ENCODE results near the gene GNG14. TPM values are rescaled to one million over a fixed set of nuclear protein-coding genes. Genes with fewer than 3 reads are reported as not detected.
"Not testable (repeated sequence)": the region's sequence is repeated elsewhere in the genome, so short reads cannot be mapped to it uniquely, and the experiment has no call there.

The GNG14 gene
- total RNA-seq, 1 experiment from 2014 or later = not detected

- ATAC-seq; DNase-seq (ENCODE audit: low read depth, low spot score); H2AFZ ChIP-seq (ENCODE audit: low read depth, low read length, poor library complexity, severe bottlenecking); H3K4me2 ChIP-seq (ENCODE audit: low read length); H4K20me1 ChIP-seq (ENCODE audit: insufficient read depth); H3K4me3 ChIP-seq (replicated peaks in 1 of 2; ENCODE audit: low read depth in 1 of 2, low read length in 2 of 2); RAD21 ChIA-PET (ENCODE audit: low non-redundant PET in 1 of 2, low total read pairs in 2 of 2, uncharacterized antibody in 2 of 2, unreplicated experiment in 2 of 2); BruUV-seq (replicated peaks); intact Hi-C loops (cut with micrococcal nuclease); H3K9me2 ChIP-seq (ENCODE audit: insufficient read depth); H3K9ac ChIP-seq (ENCODE audit: low read length); H3K27ac ChIP-seq (ENCODE audit: low read depth, low read length); H3K9me3 ChIP-seq (ENCODE audit: control insufficient read depth in 1 of 2, insufficient read depth in 1 of 2, low read depth in 1 of 2, low read length in 2 of 2); H3K27me3 ChIP-seq (ENCODE audit: insufficient read depth, low read length): not testable (repeated sequence)
- POLR2A ChIA-PET = interaction anchor here (0.7 kb wide), 1 partner anchor 44 kb away, joined by 4 read pairs; no protein-coding TSS in a partner anchor
- H3K79me2 ChIP-seq (ENCODE audit: insufficient read depth, low read length) = peaks cover 30% of the 10 kb centered on the region
- CTCF ChIA-PET = interaction anchor here (0.7 kb wide), 1 partner anchor 629 kb away, joined by 3 read pairs; no protein-coding TSS in a partner anchor
- peaks cover 24 to 47% of the 10 kb centered on the region in 2 experiments; a peak in 3 of 4 replicates for H3K36me3 ChIP-seq (ENCODE audit: control insufficient read depth in 1 of 2, insufficient read depth in 2 of 2, low read length in 2 of 2)
- H3K4me1 ChIP-seq (ENCODE audit: control insufficient read depth in 1 of 2, insufficient read depth in 2 of 2, low read length in 2 of 2) = peaks cover 9 to 22% of the 10 kb centered on the region in 2 experiments; a peak in 3 of 4 replicates
Measured at GRCh38 chr19:12678039-12678438, 9.8 kb upstream of the GNG14 start.

GRCh38 chr19:12680034-12680433 lies 7.8 kb upstream of the GNG14 start:
- no peaks in the 10 kb centered on the region for H3K27me3 ChIP-seq (ENCODE audit: insufficient read depth, low read length)
- H4K20me1 ChIP-seq (ENCODE audit: insufficient read depth) = no peaks in the 10 kb centered on the region
- H3K4me3 ChIP-seq (replicated peaks in 1 of 2; ENCODE audit: low read depth in 1 of 2, low read length in 2 of 2) = peak overlapping the region; percentile 18 to 20
- peaks cover 19 to 38% of the 10 kb centered on the region in 2 experiments; a peak in 3 of 4 replicates for H3K36me3 ChIP-seq (ENCODE audit: control insufficient read depth in 1 of 2, insufficient read depth in 2 of 2, low read length in 2 of 2)
- H3K4me2 ChIP-seq (ENCODE audit: low read length) = peak overlapping the region; percentile 56
- no peak overlapping the region for H2AFZ ChIP-seq (ENCODE audit: low read depth, low read length, poor library complexity, severe bottlenecking)
- no peaks in the 10 kb centered on the region for H3K9me2 ChIP-seq (ENCODE audit: insufficient read depth)
- peak overlapping the region; percentile 24; the same call in 1 of the 2 replicates for H3K27ac ChIP-seq (ENCODE audit: low read depth, low read length)
- TF ChIP-seq POLR2AphosphoS5 (IDR thresholded peaks at IDR 0.05; ENCODE audit: low read depth, low read length) = no peak
- no peak for TF ChIP-seq ZFX (IDR thresholded peaks at IDR 0.05)
- no peak for TF ChIP-seq YY1 (IDR thresholded peaks at IDR 0.05; ENCODE audit: extremely low read depth, insufficient replicate concordance, low read depth, low read length)
- no peak for TF ChIP-seq ELF1 (IDR thresholded peaks at IDR 0.05; ENCODE audit: borderline replicate concordance, low read depth)
- ChIA-PET RAD21 (ENCODE audit: low non-redundant PET in 1 of 2, low total read pairs in 2 of 2, uncharacterized antibody in 2 of 2, unreplicated experiment in 2 of 2) (no interaction called here), POLR2A (no interaction called here), CTCF (interaction anchor here (1.9 kb wide), 1 partner anchor 8 kb away, joined by 5 read pairs; no protein-coding TSS in a partner anchor)
- no peaks in the 10 kb centered on the region for H3K9me3 ChIP-seq (ENCODE audit: control insufficient read depth in 1 of 2, insufficient read depth in 1 of 2, low read depth in 1 of 2, low read length in 2 of 2)
- ATAC-seq (no peak), DNase-seq (ENCODE audit: low read depth, low spot score) (no peak)
- intact Hi-C loops (cut with micrococcal nuclease) = no loop called here
- H3K79me2 ChIP-seq (ENCODE audit: insufficient read depth, low read length) = peaks cover 28% of the 10 kb centered on the region
- no TSS peak for BruUV-seq (replicated peaks)
- H3K4me1 ChIP-seq (ENCODE audit: control insufficient read depth in 1 of 2, insufficient read depth in 2 of 2, low read length in 2 of 2) = peaks cover 9 to 22% of the 10 kb centered on the region in 2 experiments; a peak in 3 of 4 replicates
- H3K9ac ChIP-seq (ENCODE audit: low read length) = 0 out of 2 replicates have a peak overlapping the region, but pooled peaks have one; percentile 20
